8988T (cell line): ENCODE measurements around the gene TRIM3.

ENCODE experiments used
- DNase-seq: peaks from one replicate; pipeline ENCODE4 v3.0.0; 2011

The TRIM3 gene

GRCh38 chr11:6437423-6437822 is 36.3 kb downstream of the TRIM3 start:
- no peak for DNase-seq

- no peak for DNase-seq
Observed at GRCh38 chr11:6433998-6434660, 39.6 kb downstream of the TRIM3 start.

- DNase-seq: peak; percentile 61
Observed at GRCh38 chr11:6431861-6432260, 41.9 kb downstream of the TRIM3 start.

- DNase-seq: no peak
Observed at GRCh38 chr11:6427516-6427915, 46.2 kb downstream of the TRIM3 start.

GRCh38 chr11:6420677-6421076 is 53.1 kb downstream of the TRIM3 start:
- DNase-seq: no peak

GRCh38 chr11:6419009-6419631 is 54.6 kb downstream of the TRIM3 start, which contains the start of gene APBB1:
Gene APBB1 (minus strand): TSS chr11:6419094. CDS start chr11:6411347, 7,747 bp downstream.
- peak; percentile 84 for DNase-seq

GRCh38 chr11:6418557-6419008 is 55.2 kb downstream of the TRIM3 start:
- no peak for DNase-seq

- no peak for DNase-seq
Observed at GRCh38 chr11:6417907-6418556, 55.7 kb downstream of the TRIM3 start.

GRCh38 chr11:6415797-6416196 is 57.9 kb downstream of the TRIM3 start:
- DNase-seq: no peak

GRCh38 chr11:6414874-6415328 is 58.8 kb downstream of the TRIM3 start:
- DNase-seq: no peak

- DNase-seq: no peak
Observed at GRCh38 chr11:6413791-6414201, 59.9 kb downstream of the TRIM3 start.

- no peak for DNase-seq
Observed at GRCh38 chr11:6411594-6412031, 62.1 kb downstream of the TRIM3 start.

GRCh38 chr11:6410695-6411430 is 62.9 kb downstream of the TRIM3 start:
- no peak for DNase-seq

- DNase-seq: no peak
Observed at GRCh38 chr11:6406370-6406769, 67.4 kb downstream of the TRIM3 start.

GRCh38 chr11:6405846-6406245 is 67.9 kb downstream of the TRIM3 start:
- no peak for DNase-seq

GRCh38 chr11:6405052-6405667 is 68.6 kb downstream of the TRIM3 start:
- DNase-seq: no peak

- DNase-seq: no peak
Observed at GRCh38 chr11:6404342-6405051, 69.2 kb downstream of the TRIM3 start.

GRCh38 chr11:6403539-6403938 is 70.2 kb downstream of the TRIM3 start:
- DNase-seq: no peak

GRCh38 chr11:6402561-6402981 is 71.2 kb downstream of the TRIM3 start:
- no peak for DNase-seq

- DNase-seq: no peak
Observed at GRCh38 chr11:6402061-6402470, 71.7 kb downstream of the TRIM3 start.

GRCh38 chr11:6401464-6401863 is 72.3 kb downstream of the TRIM3 start:
- no peak for DNase-seq
